Endothelial cell of umbilical vein (primary cell): ENCODE results near the gene CIPC. TPM values are rescaled to one million over a fixed set of nuclear protein-coding genes. Genes with fewer than 3 reads are reported as not detected.

ENCODE experiments used
- BruUV-seq: library from RNA; stranded (reverse); fragments of 400-500 nt; replicated peaks from 2 replicates; lab custom pipeline; 2021; lab: Mats Ljungman, UMichigan
- CTCF ChIA-PET: fragments of 300-600, 350-600 bp; sonication (Branson Sonifier 250); formaldehyde crosslinking; loops from one replicate; lab custom pipeline; 2021; ENCODE audit warnings: antibody characterized with exemption, inconsistent platforms; lab: Charles Lee
- POLR2A ChIA-PET: fragments of 300-600, 350-600 bp; sonication (Branson Sonifier 250); formaldehyde crosslinking; loops from one replicate; lab custom pipeline; 2021; ENCODE audit warnings: antibody characterized with exemption, inconsistent platforms; lab: Charles Lee
- DNase-seq: peaks from one replicate; pipeline ENCODE4 v3.0.0-alpha.2; 2011; ENCODE audit warnings: low read depth, low spot score
- FAIRE-seq: peaks from 2 replicates; lab custom pipeline; 2011; peaks lifted over from hg19 to GRCh38; lab: Jason Lieb, UNC
- H2AFZ ChIP-seq: 2 replicates; pipeline ENCODE4 v1.6.0; 2012; ENCODE audit warnings: low read depth, low read length, control low read depth, inconsistent platforms
- H3K27ac ChIP-seq: 2 replicates; pipeline ENCODE4 v1.5.1; 2011; ENCODE audit warnings: low read depth, mild to moderate bottlenecking, control low read depth, low read length, moderate library complexity; ENCODE audit not compliant: insufficient read depth
- H3K27me3 ChIP-seq, 2 experiments: 2 replicates each; pipeline versions ENCODE4 v1.6.0 to v1.6.1; 2011; ENCODE audit warnings: low read length in 2 of 2, mixed read lengths in 1 of 2; ENCODE audit not compliant: control insufficient read depth in 2 of 2, insufficient read depth in 2 of 2
- H3K36me3 ChIP-seq, 2 experiments: 2 replicates in 1 of 2; 3 replicates in 1 of 2; pipeline ENCODE4 v1.5.1; 2011; ENCODE audit warnings: low read length in 2 of 2, mild to moderate bottlenecking in 1 of 2, moderate library complexity in 1 of 2; ENCODE audit not compliant: control insufficient read depth in 2 of 2, insufficient read depth in 2 of 2; ENCODE audit errors: extremely low read depth in 1 of 2
- H3K4me1 ChIP-seq: 3 replicates; pipeline ENCODE4 v1.5.1; 2011; ENCODE audit warnings: mild to moderate bottlenecking, low read length; ENCODE audit not compliant: control insufficient read depth, insufficient read depth; ENCODE audit errors: extremely low read depth
- H3K4me2 ChIP-seq: 2 replicates; pipeline ENCODE4 v1.6.1; 2011; ENCODE audit warnings: low read length, control low read depth, mixed read lengths; ENCODE audit not compliant: insufficient read depth
- H3K4me3 ChIP-seq, 3 experiments: fragments of 200-600 bp in 1 of 3; sonication (generic), shearing (Covaris generic) in 1 of 3; replicated peaks in 1 of 3; 2 replicates each; pipeline ENCODE4 v1.5.1; 2011 to 2016; ENCODE audit warnings: control low read depth in 3 of 3, low read length in 3 of 3, mild to moderate bottlenecking in 2 of 3, inconsistent platforms in 1 of 3, low read depth in 1 of 3, moderate library complexity in 1 of 3; ENCODE audit not compliant: insufficient read depth in 1 of 3
- H3K79me2 ChIP-seq: 2 replicates; pipeline ENCODE4 v1.6.0; 2012; ENCODE audit warnings: low read length, inconsistent platforms; ENCODE audit not compliant: control insufficient read depth, insufficient read depth
- H3K9ac ChIP-seq: replicated peaks from 2 replicates; pipeline ENCODE3; 2011; ENCODE audit warnings: low read length, control low read depth; ENCODE audit not compliant: insufficient read depth; ENCODE audit errors: extremely low read depth
- H3K9me1 ChIP-seq: replicated peaks from 3 replicates; pipeline ENCODE4 v1.6.0; 2011; ENCODE audit warnings: mild to moderate bottlenecking, low read length; ENCODE audit not compliant: control insufficient read depth, insufficient read depth; ENCODE audit errors: extremely low read depth
- H3K9me3 ChIP-seq: replicated peaks from 2 replicates; pipeline ENCODE4 v1.5.1; 2012; ENCODE audit warnings: low read length, inconsistent platforms; ENCODE audit not compliant: control insufficient read depth, insufficient read depth
- H4K20me1 ChIP-seq: replicated peaks from 2 replicates; pipeline ENCODE3; 2011; ENCODE audit warnings: mild to moderate bottlenecking, low read length; ENCODE audit not compliant: control insufficient read depth, insufficient read depth; ENCODE audit errors: extremely low read depth
- FOS ChIP-seq: IDR thresholded peaks from 2 replicates; pipeline ENCODE4 v1.6.1; 2011; ENCODE audit warnings: mild to moderate bottlenecking, low read length, moderate library complexity, borderline replicate concordance; ENCODE audit not compliant: insufficient read depth
- GATA2 ChIP-seq: IDR thresholded peaks from 2 replicates; pipeline ENCODE4 v1.7.0; 2011; ENCODE audit warnings: low read depth, mild to moderate bottlenecking, moderate library complexity, mixed read lengths, low read length; ENCODE audit not compliant: insufficient read length, insufficient read depth
- JUN ChIP-seq: IDR thresholded peaks from 2 replicates; pipeline ENCODE4 v1.6.1; 2011; ENCODE audit warnings: borderline replicate concordance, low read depth; ENCODE audit not compliant: insufficient read length, insufficient read depth
- dilution Hi-C: fragments of 300-500 bp; cut with MboI; formaldehyde crosslinking; loops from one replicate; pipeline ENCODE4 v1.15.0; 2019; ENCODE audit warnings: low sequenced_read_pairs; ENCODE audit not compliant: extremely low pct_ligation_motif_present
- intact Hi-C: fragments of 100-400 bp; cut with micrococcal nuclease; formaldehyde crosslinking; loops from one replicate; pipeline ENCODE4 v1.10.0; 2022
- polyA plus RNA-seq, 4 experiments: library from polyadenylated mRNA; depleted of rRNA in 3 of 4; stranded (reverse) in 3 of 4; unstranded in 1 of 4; fragments of >200 nt; gene quantifications; 2 replicates each; pipeline versions ENCODE4 v1.2.1 to v1.2.3, GENCODE V29; 2011 to 2012; ENCODE audit warnings: missing spikeins in 1 of 4
- total RNA-seq: library from RNA; stranded (reverse); gene quantifications from 2 replicates; pipeline ENCODE4 v1.2.3, GENCODE V29; 2021

The CIPC gene
- total and polyA plus RNA-seq, 2 donors (not counting 3 experiments of a cell fraction or from before 2014, with no cell fraction given): 8.8 to 17.4 TPM

GRCh38 chr14:77061630-77062257 lies 36.3 kb upstream of the CIPC start:
- TF ChIP-seq FOS (no peak), GATA2 (no peak)
- CTCF ChIA-PET: interaction anchor here (2.8 to 11.8 kb wide), 4 partner anchors 144 to 188 kb away, joined by 40 to 450 read pairs (median 54); no protein-coding TSS in a partner anchor
- no peak for FAIRE-seq

GRCh38 chr14:77062261-77062660 lies 35.8 kb upstream of the CIPC start:
- no peak overlapping the region for H3K4me3 ChIP-seq
- H3K27ac ChIP-seq: no peak overlapping the region
- H2AFZ ChIP-seq: no peak overlapping the region
- dilution Hi-C loops: no loop called here
- H3K9me3 ChIP-seq: no peaks in the 10 kb centered on the region
- ChIA-PET CTCF (interaction anchor here (1.6 to 11.8 kb wide), 3 partner anchors 115 to 188 kb away, joined by 4 to 450 read pairs (median 209); no protein-coding TSS in a partner anchor), POLR2A (no interaction called here)
- no peaks in the 10 kb centered on the region for H3K36me3 ChIP-seq
- H3K4me1 ChIP-seq: peaks cover 13% of the 10 kb centered on the region
- H3K79me2 ChIP-seq: no peaks in the 10 kb centered on the region
- DNase-seq: no peak
- no peaks in the 10 kb centered on the region for H4K20me1 ChIP-seq
- intact Hi-C loops: no loop called here
- no peaks in the 10 kb centered on the region for H3K27me3 ChIP-seq
- H3K4me2 ChIP-seq: no peak overlapping the region
- no peak for FAIRE-seq
- no peaks in the 10 kb centered on the region for H3K9me1 ChIP-seq
- no TSS peak for BruUV-seq
- no peak for TF ChIP-seq JUN
- no peak overlapping the region for H3K9ac ChIP-seq

More at GRCh38 chr14:77061630-77062257, 36.3 kb upstream of the CIPC start:
- intact Hi-C loops: no loop called here
- Histone ChIP-seq H3K4me2 (no peak overlapping the region), H3K9me3 (no peaks in the 10 kb centered on the region), H3K36me3 (no peaks in the 10 kb centered on the region), H3K9ac (no peak overlapping the region), H3K27me3 (no peaks in the 10 kb centered on the region), H3K9me1 (no peaks in the 10 kb centered on the region), H4K20me1 (no peaks in the 10 kb centered on the region), H3K4me3 (no peak overlapping the region), H3K79me2 (no peaks in the 10 kb centered on the region), H2AFZ (no peak overlapping the region), H3K27ac (no peak overlapping the region), H3K4me1 (peaks cover 13% of the 10 kb centered on the region)
- POLR2A ChIA-PET: no interaction called here
- dilution Hi-C loops: no loop called here
- DNase-seq: no peak
- no TSS peak for BruUV-seq
